Right renal cortex interstitium (tissue), 3 donors: Measurements from ENCODE around the gene VKORC1. TPM values are rescaled to one million over a fixed set of nuclear protein-coding genes. Genes with fewer than 3 reads are reported as not detected.
"Not testable (repeated sequence)": the region's sequence is repeated elsewhere in the genome, so short reads cannot be mapped to it uniquely, and the experiment has no call there.

Experiments used
- DNase-seq, 3 donors: peaks; one replicate each; pipeline ENCODE4 v3.0.0-alpha.2; 2013; ENCODE audit warnings: low read depth in 3 of 3, low spot score in 2 of 3
- polyA plus RNA-seq, 3 donors: library from polyadenylated mRNA; unstranded; fragments of 120-200 nt; gene quantifications; one replicate each; pipeline ENCODE4 v1.2.1, GENCODE V29; 2013; ENCODE audit not compliant: insufficient read length in 3 of 3

VKORC1 gene
- 10 to 100 TPM; 65.6 to 75.1 (median 75.1) TPM for polyA plus RNA-seq

DNA sequence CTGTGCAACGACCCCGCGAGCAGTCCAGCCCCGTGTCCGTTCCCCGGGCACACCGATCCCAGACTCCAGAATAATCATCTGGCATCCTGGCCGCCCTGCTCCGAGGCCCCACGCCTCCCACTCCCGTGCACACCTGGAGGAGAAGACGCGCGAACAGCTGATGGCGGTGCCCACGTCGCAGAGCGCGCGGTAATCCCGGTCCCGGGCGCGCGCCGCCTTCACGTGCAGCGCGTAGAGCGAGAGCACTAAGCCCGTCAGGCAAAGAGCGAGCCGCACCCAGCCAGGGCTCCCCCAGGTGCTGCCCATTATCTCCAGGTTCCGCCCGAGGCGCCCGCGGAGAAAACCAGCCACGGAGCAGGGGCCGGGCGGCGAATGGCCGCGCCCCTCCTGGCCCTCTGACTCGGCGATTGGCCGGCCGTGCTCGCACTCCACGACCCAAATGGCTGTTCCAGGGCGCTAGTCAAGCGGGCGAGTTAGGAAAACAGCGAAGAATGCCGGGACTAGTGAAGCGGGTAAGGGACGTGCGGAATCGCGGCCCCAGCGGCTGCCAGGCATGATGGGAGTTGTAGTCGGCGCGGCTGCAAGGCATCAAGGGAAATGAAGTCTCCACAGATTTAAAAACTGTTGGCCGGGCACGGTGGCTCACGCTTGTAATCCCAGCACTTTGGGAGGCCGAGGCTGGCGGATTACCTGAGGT, at the start of gene VKORC1:
Gene VKORC1, minus strand, starts transcription at position 374 of the 697 bp plus-strand sequence. Its CDS starts 68 bp downstream, at position 306.
- peak; percentile 67 to 86 (median 75) for DNase-seq

DNA sequence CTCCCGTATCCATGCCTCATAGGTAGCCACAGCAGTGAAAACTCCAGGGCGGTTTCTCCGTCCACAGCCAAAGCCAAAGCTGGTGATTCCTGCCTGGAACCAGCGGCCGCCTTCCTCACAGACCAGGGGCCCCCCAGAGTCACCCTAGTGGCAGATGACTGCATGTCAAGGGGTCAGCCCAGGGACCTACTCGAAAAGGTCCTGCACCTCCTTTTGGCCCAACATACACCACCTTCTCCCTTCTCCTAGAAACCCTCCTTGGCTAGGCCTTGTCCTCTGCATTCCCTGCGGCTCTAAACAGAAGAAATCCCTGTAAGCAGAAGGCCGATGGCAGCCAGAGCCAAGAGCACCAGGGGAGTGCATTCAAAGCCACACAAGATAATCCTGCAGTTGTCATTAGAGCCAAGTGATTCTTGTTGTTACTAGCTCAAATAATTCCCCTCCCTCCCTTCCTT, 49.1 kb upstream of the VKORC1 start:
- no peak for DNase-seq

DNA sequence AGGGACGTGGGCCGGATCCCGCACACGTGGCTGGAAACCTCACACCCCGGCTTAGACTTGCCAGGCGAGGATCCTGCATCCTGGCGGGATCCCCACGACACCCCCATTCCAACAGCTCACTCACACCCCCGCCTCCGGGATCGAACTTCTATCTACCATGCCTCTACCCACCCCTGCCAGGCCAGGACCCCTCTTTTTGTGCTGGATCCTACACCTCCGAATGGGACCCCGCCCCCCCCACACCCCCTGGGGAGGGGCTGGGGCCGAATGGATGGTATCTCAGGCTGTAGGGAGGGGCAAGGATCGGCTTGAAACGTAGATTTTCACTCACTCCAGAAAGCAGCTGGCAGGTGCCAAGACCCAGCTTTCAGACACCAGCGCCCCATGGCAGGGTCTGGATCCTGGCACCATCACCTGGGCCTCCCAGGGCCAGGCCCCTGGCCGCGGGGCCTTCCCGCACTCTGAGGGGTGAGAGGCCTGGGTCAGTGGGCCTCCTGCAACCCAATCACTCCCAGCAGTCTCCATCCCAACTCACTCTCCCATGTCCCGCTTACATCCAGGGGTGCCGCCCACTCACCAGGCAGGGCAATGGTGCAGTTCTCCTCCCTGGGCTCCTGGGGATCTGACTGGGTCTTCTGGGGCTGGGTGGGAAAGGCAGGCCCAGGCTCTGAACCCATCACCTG, 48.6 kb upstream of the VKORC1 start:
- DNase-seq = no peak

DNA sequence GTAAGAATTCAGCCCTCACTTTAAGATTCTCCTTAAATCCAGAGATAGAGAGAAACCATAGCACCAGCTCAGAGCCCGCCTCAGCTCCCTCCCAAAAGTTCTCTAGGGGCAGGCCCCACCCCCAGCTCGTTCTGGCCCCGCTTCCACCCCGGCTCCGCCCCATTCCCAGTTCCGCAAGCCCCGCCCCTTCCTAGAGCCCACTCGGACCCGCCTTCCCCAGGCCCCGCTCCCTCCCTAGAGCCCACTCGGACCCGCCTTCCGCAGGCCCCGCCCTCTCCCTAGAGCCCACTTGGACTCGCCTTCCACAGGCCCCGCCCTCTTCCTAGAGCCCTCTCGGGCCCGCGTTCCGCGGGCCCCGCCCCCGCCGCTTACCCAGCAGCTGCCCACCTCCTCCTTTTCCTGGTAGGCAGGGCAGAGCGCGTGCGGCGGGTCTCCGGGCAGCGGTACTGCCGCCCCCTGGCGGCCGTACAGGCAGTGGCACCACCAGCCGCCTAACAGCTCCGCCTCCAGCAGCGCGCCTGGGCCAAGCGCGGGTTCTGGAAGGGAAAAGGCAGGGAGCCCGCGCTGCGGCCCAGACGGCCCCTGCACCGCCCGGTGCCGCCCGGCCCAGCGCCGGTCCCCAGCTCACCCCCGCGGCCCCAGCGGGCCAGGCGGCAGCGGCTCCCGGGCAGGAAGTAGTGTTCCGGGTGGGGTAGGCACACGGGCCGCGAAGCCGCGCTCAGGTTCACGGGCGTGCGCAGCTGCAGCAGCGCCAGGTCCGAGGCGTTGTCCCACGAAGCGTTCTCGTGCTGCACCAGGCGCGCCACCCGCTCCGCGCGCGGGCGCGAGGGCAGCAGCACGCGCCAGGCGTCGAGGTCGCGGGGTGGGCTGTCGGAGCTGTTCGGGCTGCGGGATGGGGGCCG, 47.8 kb upstream of the VKORC1 start:
- peak; percentile 95 to 99 (median 95) for DNase-seq

DNA sequence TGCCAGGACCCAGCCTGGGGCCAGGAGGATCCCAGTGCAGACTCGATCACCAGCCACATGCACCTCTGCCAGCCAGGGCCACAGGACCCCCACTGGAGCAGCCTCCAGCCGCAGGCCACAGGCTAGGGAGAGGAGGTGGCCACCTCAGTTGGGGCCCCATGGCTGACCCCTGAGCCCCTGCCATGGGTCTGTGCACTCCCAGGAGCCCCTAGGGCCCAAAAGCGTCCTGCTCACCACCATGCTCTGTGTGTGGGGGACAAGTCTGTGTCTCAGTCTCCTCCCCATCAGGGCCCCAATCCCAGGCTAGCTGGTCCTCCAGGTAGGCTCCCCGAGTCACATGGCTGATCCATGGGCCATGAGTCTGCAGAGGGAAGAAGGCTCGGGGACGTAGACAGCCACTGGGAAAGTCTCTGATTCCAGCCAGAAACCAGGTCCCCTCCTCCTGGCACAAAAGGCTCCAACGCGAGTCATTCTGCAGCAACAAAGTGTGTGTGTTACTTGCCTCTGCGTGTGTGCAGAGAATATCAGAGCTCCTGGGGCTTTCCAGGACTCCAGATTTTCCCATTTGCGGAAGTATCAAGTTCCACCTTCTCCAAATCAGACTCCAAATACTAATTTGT, 47.0 kb upstream of the VKORC1 start:
- no peak for DNase-seq

DNA sequence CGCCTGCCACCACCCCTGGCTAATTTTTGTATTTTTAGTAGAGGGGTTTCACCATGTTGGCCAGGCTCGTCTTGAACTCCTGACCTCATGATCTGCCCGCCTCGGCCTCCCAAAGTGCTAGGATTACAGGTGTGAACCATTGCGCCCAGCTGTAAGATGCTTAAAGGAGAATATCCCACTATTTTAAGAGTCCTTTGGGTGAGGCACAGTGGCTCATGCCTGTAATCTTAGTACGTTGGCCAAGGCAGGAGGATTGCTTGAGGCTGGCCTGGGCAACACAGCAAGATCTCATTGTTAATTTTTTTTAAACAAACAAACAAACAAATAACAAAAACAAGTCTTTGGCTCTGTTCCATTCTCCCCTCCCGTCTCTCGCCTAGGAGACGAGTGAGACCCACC, 46.5 kb upstream of the VKORC1 start:
- not testable (repeated sequence) for DNase-seq

DNA sequence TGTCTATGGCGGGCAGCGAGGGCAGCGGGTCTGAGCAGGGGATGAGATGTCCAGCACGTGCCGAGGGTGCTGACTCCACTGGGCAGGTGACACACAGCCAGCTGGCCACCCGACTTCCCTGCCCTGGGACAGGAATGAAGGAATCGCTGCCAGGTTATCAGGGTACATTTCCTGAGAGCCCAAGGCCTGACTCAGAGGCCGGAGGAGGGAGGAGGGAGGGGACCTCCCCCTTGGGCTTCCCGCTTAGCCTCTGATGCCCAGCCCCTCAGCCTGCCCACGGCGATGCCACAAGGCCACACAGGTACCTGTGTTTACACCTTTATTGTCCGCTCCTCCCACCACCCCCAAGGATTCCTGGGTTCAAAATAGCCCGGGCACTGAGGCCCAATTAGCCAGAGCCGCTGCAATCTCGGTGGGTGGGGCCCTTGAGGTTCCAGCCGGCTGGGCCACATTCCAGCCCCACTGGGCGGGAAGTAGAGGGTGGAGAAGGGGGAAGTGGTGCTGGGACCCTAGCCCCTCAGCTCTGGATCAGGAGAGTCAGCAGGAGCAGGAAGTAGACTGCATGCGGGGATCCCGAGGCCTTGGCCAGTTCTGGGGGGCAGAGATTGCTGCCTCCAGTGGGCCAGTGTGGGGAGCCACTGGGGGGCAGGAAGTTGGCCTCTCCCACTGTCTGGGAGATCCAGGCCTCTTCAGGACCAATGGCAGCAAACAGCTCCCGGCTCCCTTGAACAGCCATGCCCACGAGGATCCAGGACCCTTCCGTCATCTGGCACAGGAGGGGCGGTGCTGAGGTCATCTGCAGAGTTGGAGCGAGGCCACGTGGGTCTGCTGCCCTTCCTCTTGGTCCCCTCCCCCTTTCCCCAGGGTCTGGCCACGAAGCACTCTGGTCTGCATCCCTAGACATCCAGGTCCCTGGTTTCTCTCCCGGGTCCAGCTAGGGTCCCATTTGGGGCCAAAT, 44.3 kb upstream of the VKORC1 start:
- no peak for DNase-seq

DNA sequence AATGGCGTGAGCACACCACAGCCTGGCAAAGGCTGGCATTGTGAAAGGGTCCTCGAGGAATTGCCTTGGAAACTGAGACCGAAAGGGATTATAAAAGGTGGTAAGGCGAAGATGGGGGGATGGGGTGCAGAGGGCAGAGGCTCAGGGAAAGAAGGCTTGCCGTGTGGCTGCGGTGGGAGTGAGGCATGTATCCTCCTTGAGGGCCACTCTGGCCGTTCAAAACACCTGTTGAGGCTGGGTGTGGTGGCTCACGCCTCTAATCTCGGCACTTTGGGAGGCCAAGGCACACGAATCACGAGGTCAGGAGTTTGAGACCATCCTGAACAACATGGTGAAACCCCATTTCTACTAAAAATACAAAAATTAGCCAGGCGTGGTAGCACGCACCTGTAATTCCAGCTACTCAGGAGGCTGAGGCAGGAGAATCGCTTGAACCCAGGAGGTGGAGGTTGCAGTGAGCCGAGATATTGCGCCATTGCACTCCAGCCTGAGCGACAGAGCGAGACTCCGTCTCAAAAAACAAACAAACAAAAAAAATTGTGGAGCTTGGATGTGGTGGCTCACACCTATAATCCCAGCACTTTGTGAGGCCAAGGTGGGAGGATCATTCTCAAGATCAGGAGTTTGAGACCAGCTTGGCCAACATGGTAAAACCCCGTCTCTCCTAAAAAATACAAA, 42.4 kb upstream of the VKORC1 start:
- not testable (repeated sequence) for DNase-seq

DNA sequence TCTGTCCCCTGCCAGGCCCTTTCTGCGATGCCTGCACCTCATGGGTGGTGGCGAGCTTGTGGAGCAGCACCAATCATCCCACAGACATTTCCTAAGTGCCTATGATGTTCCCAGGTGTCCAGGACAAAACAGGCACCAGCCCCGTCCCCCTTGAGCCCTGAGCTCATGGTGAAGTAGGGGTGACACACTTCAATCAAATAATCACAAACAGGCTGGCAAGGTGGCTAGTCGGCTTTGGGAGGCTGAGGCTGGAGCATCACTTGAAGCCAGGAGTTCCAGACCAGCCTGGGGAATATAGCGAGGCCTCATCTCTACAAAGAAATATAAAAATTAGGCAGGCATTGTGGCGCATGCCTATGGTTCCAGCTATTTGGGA, 41.7 kb upstream of the VKORC1 start:
- no peak for DNase-seq

DNA sequence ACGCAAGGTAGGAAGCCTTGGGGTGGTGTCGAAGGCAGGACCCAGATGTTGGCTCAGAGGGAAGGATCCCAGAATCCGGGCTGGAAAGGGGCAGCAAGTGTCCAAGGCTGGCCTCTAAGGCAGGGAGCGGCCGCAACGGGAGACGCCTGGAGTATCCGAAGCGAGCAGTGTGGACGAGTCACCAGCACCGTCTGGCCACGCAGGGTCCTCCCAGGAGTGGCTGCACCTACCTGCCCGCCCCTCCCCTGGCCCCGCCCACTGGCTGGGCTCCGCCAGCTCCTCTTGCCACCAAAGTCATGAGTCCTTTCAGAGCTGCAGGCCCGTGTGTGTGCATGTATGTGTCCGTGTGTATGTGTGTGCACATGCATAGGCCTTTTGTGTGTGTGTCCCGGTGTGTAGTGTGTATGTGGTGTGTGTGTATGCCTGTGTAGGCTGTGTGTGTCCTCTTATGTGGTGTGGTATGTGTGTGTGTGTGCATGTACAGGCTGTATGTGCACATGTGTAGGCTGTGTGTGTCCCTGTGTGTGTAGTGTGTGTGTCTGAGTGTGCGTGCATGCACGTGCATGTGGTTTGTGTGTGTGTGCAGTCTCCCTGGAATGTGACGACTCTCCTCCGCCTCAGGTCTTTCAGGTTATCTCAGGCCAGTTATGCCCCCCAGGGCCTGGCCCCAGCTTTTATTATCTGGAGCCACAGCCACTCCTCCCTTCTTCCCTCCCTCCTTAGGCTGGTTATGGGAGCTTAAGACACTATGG, 41.1 kb upstream of the VKORC1 start, which contains the start of gene PRSS8:
Gene PRSS8, minus strand, starts transcription at position 193 of the 752 bp plus-strand sequence. CDS start 229 bp downstream, outside the sequence.
- no peak for DNase-seq

DNA sequence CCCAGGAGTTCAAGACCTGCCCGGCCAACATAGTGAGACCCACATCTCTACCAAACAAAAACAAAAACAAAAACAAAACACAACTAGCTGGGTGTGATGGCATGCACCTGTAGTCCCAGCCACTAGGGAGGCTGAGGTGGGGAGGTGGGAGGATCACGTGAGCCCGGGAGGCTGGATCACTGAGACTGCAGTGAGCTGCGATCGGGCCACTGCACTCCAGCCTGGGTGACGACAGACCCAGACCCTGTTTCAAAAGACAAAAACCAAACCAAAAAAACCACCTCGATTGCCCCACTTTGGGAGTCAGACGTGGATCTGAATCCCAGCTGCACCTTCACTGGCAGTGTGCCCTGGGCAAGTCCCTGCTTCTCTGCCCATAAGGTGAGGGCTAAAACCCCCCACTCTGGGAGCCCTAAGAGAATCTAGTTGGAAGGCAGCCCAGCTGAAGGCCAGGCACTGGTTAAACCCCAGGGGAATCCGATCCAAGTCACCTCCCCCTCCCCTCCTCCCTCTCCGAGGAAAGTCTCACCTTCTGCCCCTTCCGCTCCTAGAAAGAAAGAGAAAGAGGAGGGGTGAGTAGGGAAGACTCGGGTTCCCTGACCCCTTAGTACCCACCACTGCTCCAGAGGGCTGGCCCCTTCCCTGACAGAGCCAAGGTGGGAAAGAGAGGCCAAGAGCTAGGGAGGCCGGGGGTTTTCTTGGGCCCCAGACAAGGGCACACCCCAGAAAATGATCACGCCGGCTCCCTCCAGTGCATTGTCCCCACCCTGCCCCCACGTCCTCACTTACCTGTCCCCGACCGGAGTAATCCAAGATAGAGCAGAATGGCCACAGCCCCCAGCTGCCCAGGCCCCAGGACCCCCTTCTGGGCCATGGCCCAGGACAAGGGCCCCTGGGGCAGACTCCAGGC, 40.3 kb upstream of the VKORC1 start:
- no peak for DNase-seq

DNA sequence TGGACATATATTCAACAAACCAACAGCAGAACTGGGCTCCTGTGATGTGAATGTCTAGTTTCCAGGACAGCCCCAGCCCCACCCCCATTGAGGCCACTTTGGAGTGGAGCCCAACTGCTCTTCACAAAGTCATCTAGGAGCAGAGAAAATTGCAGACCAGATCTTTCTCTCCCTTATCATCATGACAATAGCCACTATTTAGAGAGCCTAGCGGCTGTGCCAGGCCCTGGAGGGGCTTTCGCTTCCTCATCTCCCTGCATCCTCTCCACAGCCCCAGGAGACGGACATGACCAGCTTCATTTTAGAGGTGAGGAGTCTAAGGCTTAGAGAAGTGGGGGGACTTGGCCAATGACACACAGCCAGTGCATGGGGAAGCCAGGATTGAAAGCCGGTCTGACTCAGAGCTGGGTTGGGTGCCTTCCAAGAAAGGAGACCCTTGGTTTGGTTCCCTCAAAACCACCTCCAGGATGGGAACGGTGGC, 39.5 kb upstream of the VKORC1 start:
- DNase-seq = no peak

DNA sequence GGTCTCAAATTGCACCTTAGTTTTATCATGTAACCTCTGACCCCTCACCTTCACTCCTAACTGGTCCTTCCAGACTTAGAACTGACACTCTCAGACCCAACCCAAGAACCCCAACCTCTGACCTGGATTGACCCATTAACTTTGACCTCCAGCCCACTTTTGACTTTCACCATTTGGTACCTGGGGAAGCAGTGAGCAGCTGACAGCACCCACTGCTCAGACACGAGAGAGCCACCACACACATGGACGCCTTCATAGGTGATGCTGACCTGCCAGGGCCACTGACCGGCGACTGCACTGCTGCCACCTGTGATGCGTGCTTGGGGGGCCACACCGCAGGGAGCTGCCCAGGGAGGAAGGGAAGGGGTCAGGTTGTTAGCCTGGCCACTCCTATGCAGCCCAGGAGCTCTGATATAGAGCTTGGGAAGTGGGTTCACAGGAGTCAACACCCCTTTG, 38.5 kb upstream of the VKORC1 start:
- no peak for DNase-seq

DNA sequence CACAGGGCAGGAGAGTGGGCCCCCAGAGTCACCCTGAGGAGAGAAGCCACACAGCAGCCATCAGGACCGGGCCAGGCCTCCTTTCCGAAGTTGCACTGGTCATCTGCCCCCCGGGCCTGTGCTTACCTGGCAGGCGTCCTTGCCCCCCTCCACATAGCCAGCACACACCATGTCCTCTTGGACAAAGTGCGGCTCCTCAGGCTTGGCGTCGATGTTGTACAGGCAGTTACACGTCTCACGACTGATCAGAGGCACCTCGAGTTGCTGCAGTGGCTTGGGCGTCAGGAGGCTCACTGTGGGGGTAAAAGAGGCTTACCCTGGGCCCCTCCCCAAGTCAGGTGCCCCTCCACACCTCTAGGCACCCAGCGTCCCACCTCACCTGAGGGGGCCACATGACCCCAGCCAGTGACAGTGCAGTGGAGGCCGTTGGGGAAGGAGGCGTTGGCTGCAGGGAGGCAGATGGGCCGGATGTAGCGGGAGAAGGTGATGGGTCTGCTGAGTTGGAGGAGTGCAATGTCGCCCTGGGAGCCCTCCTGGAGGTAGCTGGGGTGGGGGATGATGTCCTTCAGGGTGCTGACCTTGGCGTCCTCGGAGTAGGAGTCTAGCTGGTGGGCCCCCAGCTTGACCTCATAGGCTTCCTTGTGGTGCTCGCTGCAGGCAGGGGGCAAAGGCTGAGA, 37.8 kb upstream of the VKORC1 start:
- DNase-seq = no peak

DNA sequence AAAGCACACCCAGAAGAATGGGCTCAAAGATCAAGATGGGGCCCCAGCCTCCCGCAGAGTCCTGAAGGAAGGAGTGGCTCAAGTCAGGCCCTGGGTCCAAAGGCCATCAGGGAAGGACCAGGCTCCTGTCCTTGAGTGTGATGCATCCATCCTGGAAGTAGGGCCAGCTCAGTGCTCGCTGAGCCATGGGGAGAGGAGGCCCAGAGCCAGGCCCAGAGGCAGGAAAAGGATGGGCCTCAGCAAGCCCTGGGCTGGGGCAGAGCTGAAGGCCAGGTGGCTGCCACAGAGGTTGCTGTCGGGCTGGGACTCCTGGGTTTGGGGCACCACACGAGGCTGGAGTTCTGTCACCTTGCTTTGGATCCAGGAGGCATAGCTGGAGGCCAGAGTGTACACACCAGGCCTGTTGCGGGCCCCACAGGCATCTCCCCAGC, 37.3 kb upstream of the VKORC1 start:
- no peak for DNase-seq

DNA sequence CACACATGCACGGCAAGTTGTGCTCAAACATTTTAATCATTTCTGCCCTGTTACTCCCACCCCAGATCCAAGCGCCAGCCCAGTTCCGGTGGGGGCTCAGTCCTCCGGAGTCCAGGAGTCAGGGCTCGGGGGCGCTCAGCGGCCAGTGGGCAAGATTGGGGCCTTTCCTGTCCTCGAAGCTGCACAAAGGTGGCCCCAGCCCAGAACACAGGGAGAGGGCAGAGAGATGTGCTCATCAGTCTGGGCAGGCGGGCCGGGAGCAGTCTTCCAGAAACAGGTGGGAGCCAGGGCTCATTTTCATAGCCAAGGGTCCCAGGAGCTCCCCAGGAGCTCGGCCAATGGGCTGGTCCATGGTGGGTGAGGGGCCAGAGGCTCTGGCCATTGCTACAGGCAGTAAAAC, 36.8 kb upstream of the VKORC1 start:
- no peak for DNase-seq
